Activated CD4-positive, alpha-beta memory T cell treated with anti-CD3 and anti-CD28 coated beads for 36 hours (primary cell): ENCODE results near the gene AIMP1. TPM values are rescaled to one million over a fixed set of nuclear protein-coding genes. Genes with fewer than 3 reads are reported as not detected.

Experiments used
- CTCF ChIA-PET: fragments of 350-600 bp; sonication (Branson Sonifier 250); formaldehyde crosslinking; loops from one replicate; lab custom pipeline; 2021; ENCODE audit warnings: antibody characterized with exemption, inconsistent platforms; lab: Charles Lee
- POLR2A ChIA-PET: fragments of 350-600 bp; sonication (Branson Sonifier 250); formaldehyde crosslinking; loops from one replicate; lab custom pipeline; 2021; ENCODE audit warnings: antibody characterized with exemption; lab: Charles Lee
- DNase-seq: peaks from one replicate; pipeline ENCODE4 v3.0.0-alpha.2; 2020
- H3K27ac Mint-ChIP-seq: one replicate; pipeline ENCODE4 v1.8.0; 2021; ENCODE audit warnings: mixed read lengths
- H3K27me3 Mint-ChIP-seq: one replicate; pipeline ENCODE4 v1.8.0; 2021; ENCODE audit warnings: mixed read lengths
- H3K36me3 Mint-ChIP-seq: one replicate; pipeline ENCODE4 v1.8.0; 2021; ENCODE audit warnings: mixed read lengths
- H3K4me1 Mint-ChIP-seq: one replicate; pipeline ENCODE4 v1.8.0; 2021; ENCODE audit warnings: low read depth, mixed read lengths
- H3K4me3 Mint-ChIP-seq: one replicate; pipeline ENCODE4 v1.8.0; 2021; ENCODE audit warnings: mild to moderate bottlenecking, mixed read lengths
- H3K9me3 Mint-ChIP-seq: one replicate; pipeline ENCODE4 v1.8.0; 2021; ENCODE audit warnings: mixed read lengths
- intact Hi-C: fragments of 100-400 bp; cut with micrococcal nuclease; formaldehyde crosslinking; loops from one replicate; pipeline ENCODE4 v1.15.1; 2023
- total RNA-seq, 2 experiments: library from RNA; stranded (reverse); gene quantifications; one replicate each; pipeline ENCODE4 v1.2.3, GENCODE V29; 2021

The AIMP1 gene
- total RNA-seq, 2 experiments from 2014 or later = 59.2 to 60.1 TPM

DNA sequence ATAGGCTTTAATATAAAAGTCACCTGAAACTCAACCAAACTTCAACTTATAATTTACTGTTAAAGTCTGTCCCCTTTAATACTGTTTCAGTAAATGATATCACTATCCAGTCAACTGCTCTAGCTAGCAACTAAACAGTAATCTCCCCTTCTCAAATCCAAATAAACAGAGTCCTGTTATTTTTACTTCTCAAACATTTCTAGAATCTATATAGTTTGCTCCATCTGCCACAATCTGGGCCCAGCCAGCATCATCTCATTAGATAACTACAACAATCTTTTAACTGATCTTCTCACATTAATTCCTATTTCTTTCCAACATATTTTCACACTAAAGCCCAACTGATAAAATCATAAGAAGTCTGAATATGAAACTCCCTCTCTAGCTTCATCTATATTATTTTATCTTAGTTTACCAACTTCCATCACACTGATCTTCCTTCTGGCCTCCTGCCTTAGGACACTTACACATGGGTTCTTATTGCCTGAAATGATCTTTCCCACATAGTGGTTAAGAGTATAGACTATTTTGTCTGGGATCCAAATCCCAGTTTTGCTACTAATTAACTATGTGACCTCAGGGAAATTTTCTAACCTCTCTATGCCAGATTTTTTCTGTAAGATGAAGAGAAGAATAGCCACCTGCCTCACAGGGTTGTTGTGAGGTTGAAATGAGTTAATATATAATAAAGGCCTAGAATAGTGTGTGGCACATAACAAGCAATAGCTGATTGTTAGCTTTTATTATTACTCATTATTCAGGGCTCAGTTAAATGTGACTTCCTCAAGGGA is 18.9 kb upstream of the AIMP1 start:
- Mint-ChIP-seq H3K27ac (no peak overlapping the region), H3K9me3 (no peaks in the 10 kb centered on the region), H3K27me3 (no peaks in the 10 kb centered on the region), H3K36me3 (peaks cover 24% of the 10 kb centered on the region), H3K4me3 (no peak overlapping the region), H3K4me1 (peaks cover 2% of the 10 kb centered on the region)
- DNase-seq = no peak
- CTCF ChIA-PET = no interaction called here
- POLR2A ChIA-PET = no interaction called here
- intact Hi-C loops = no loop called here

DNA sequence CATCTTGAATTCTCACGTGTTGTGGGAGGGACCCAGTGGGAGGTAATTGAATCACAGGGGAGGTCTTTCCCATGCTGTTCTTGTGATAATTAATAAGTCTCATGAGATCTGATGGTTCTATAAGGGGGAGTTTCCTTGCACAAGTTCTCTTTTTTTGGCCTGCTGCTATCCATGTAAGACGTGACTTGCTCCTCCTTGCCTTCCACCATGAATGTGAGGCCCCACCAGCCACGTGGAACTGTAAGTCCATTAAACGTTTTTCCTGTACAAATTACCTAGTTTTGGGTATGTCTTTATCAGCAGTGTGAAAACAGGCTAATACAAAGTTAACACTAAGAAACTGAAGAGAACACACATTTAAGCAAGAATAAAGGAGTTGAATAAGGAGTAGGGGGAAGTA is 16.4 kb upstream of the AIMP1 start:
- H3K27me3 Mint-ChIP-seq = no peaks in the 10 kb centered on the region
- ChIA-PET CTCF (no interaction called here), POLR2A (no interaction called here)
- H3K36me3 Mint-ChIP-seq = peaks cover 19% of the 10 kb centered on the region
- H3K27ac Mint-ChIP-seq = no peak overlapping the region
- peaks cover 4% of the 10 kb centered on the region for H3K4me1 Mint-ChIP-seq
- no peaks in the 10 kb centered on the region for H3K9me3 Mint-ChIP-seq
- no peak for DNase-seq
- no peak overlapping the region for H3K4me3 Mint-ChIP-seq
- intact Hi-C loops = no loop called here

DNA sequence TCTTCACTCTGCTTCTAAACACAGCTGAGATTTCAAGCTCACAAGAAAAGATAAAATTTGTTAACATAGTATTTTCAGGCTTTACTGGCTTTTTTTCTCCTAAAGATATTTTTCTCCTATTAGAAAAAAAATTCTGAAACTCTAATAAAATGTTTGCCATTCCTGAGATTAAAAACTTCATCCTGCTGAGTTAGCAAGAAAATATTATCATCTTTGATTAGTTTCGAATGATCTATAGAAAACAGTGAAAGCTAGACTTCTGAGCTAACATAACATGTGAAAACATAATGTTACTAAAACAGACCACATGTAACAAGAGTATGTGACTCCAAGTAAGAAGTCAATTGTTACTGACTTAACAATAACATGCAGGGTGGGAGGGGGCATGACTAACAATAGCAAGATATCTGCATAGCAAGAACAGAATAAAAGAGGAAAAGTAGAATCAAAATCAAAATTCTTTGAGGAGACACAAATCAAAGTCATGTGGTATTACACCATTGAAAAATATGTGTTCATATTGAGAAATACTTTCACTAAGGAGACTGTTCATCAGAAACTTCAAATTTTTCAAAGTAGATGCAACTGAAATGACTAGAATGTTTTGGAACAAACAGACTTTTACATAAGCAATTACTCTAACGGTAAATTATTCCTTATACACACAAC is 14.8 kb upstream of the AIMP1 start:
- no peaks in the 10 kb centered on the region for H3K27me3 Mint-ChIP-seq
- no peak overlapping the region for H3K27ac Mint-ChIP-seq
- H3K36me3 Mint-ChIP-seq = peaks cover 18% of the 10 kb centered on the region
- intact Hi-C loops = no loop called here
- H3K9me3 Mint-ChIP-seq = no peaks in the 10 kb centered on the region
- DNase-seq = no peak
- ChIA-PET CTCF (interaction anchor here (1.0 kb wide), 1 partner anchor 10 kb away, joined by 3 read pairs; no protein-coding TSS in a partner anchor), POLR2A (interaction anchor here (1.0 kb wide), 1 partner anchor 14 kb away, joined by 4 read pairs; the partner anchor contains the start of gene TBCK)
- peaks cover 4% of the 10 kb centered on the region for H3K4me1 Mint-ChIP-seq
- H3K4me3 Mint-ChIP-seq = no peak overlapping the region

DNA sequence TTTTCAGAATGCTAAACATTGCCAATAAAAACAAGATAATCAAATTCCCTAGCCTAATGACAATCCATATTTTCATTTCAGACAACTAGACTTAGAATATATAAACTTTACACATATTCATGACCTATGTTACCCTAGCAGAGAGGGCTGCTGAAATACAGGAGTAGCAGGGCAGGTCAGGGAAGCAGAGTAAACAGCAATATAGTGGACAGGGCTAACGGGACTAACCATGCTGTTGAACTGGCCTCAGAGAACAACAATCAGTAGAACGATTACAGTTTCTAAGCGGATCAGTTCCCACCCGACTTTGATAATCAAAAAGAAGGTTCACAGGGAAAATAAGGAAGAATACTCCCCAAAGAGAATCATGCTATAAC is 14.3 kb upstream of the AIMP1 start:
- ChIA-PET CTCF (no interaction called here), POLR2A (no interaction called here)
- Mint-ChIP-seq H3K27ac (no peak overlapping the region), H3K27me3 (no peaks in the 10 kb centered on the region), H3K9me3 (no peaks in the 10 kb centered on the region), H3K4me3 (no peak overlapping the region), H3K36me3 (peaks cover 20% of the 10 kb centered on the region), H3K4me1 (peaks cover 4% of the 10 kb centered on the region)
- no peak for DNase-seq
- intact Hi-C loops = no loop called here

DNA sequence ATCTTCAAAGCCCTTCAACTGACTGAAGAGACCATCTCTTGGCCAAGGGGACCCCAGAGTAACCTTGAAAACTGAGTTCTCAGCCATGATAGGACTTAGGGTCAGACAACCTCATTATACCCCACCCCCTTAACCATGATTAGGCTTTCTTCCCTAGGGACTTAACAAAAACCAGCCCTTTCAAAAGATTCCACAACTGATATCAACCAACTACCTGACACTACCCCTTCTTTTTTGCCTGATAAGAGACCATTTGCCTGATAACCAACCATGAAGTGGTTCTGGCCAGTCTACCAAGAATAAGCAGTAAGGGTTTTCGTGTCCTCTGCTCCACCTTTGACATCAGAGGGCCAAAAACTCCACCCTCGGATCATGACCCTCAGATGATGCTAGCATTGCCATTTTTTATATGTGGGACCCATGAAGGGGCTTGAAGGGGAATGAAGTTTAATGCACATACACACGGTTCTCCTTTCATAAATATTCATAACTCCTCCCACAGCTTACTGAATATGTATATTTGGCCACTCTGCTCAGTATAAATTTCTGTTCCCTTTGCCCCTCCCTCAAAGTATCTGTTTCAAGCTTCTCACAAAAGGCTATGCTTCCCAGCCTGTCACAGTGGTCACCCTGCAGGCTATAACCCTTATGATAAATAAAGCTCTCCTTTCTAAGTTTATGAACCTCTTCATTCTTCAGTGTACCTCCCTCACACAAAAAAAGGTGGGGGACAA is 12.6 kb upstream of the AIMP1 start:
- ChIA-PET POLR2A (no interaction called here), CTCF (interaction anchor here (1.1 to 1.6 kb wide), 2 partner anchors 16 to 38 kb away, joined by 3 read pairs; no protein-coding TSS in a partner anchor)
- Mint-ChIP-seq H3K9me3 (no peaks in the 10 kb centered on the region), H3K27me3 (no peaks in the 10 kb centered on the region), H3K4me3 (no peak overlapping the region), H3K36me3 (peaks cover 22% of the 10 kb centered on the region), H3K27ac (no peak overlapping the region), H3K4me1 (peaks cover 4% of the 10 kb centered on the region)
- intact Hi-C loops = no loop called here
- no peak for DNase-seq

DNA sequence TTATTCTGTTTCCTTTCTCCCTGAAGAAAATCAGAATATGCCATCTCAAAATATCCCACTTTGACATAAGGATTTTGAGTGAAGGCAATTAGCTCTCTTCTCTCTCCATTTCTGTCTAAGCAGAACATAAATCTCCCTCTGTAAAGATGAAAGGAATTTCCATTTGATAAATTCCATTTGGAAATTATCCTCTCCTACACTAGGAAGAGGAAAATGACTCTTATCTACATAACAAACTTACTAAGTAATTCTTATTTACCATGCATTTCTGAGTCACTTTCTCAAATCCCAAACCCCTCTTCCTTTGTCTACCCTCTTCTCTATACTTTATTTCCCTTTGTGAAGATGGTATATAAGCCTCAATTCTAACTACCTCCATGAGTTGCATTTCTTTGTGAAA is 11.7 kb upstream of the AIMP1 start:
- no peak overlapping the region for H3K27ac Mint-ChIP-seq
- CTCF ChIA-PET = interaction anchor here (1.6 kb wide), 1 partner anchor 15 kb away, joined by 3 read pairs; no protein-coding TSS in a partner anchor
- DNase-seq = no peak
- peaks cover 22% of the 10 kb centered on the region for H3K36me3 Mint-ChIP-seq
- no peaks in the 10 kb centered on the region for H3K27me3 Mint-ChIP-seq
- H3K4me3 Mint-ChIP-seq = no peak overlapping the region
- H3K4me1 Mint-ChIP-seq = peaks cover 4% of the 10 kb centered on the region
- no peaks in the 10 kb centered on the region for H3K9me3 Mint-ChIP-seq
- intact Hi-C loops = no loop called here
- POLR2A ChIA-PET = no interaction called here

DNA sequence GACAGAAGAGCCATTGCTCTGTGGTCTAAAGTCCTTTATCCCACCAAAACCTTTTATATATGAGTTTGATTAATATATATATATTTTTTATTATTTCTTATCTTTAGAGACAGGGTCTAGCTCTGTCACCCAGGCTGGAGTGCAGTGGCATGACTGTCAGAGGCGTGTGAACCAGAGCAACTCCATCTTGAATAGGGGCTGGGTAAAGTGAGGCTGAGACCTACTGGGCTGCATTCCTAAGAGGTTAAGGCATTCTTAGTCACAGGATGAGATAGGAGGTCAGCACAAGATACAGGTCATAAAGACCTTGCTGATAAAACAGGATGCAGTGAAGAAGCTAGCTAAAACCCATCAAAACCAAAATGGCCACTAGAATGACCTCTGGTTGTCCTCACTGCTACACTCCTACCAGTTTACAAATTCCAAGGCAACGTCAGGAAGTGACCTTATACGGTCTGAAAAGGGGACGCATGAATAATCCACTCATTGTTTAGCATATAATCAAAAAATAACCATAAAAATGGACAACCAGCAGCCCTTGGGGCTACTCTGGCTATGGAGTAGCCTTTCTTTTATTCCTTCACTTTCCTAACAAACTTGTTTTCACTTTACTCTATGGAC is 10.8 kb upstream of the AIMP1 start:
- ChIA-PET CTCF (interaction anchor here (1.5 kb wide), 1 partner anchor 10 kb away, joined by 4 read pairs; the partner anchor contains the start of genes AIMP1 and TBCK), POLR2A (no interaction called here)
- H3K27me3 Mint-ChIP-seq = no peaks in the 10 kb centered on the region
- H3K4me1 Mint-ChIP-seq = peaks cover 7% of the 10 kb centered on the region
- no peak for DNase-seq
- H3K9me3 Mint-ChIP-seq = no peaks in the 10 kb centered on the region
- H3K27ac Mint-ChIP-seq = no peak overlapping the region
- intact Hi-C loops = no loop called here
- H3K4me3 Mint-ChIP-seq = no peak overlapping the region
- peaks cover 18% of the 10 kb centered on the region for H3K36me3 Mint-ChIP-seq

DNA sequence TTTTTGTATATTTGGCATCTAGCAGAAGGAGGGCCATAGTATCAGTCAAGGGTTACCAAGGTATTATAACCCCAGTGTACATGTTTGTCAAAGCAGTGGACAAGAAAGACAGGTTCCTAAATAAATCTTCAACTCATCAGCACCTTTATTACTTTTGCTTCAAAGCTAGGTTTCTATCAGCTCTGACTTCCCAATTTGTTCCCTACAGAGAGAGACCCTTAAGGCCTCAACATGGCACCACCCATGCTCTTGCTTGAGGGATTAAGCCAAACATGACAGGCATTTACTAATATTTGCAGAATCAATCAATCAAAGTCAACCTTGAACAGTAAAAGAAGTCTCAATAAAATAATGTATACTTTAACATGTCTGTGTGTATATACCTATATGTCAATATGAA is 9.8 kb upstream of the AIMP1 start:
- Mint-ChIP-seq H3K36me3 (peaks cover 18% of the 10 kb centered on the region), H3K27me3 (no peaks in the 10 kb centered on the region), H3K4me3 (no peak overlapping the region), H3K27ac (no peak overlapping the region), H3K9me3 (no peaks in the 10 kb centered on the region), H3K4me1 (peaks cover 9% of the 10 kb centered on the region)
- POLR2A ChIA-PET = no interaction called here
- CTCF ChIA-PET = interaction anchor here (1.5 kb wide), 1 partner anchor 9 kb away, joined by 4 read pairs; the partner anchor contains the start of genes AIMP1 and TBCK
- intact Hi-C loops = no loop called here
- DNase-seq = no peak

DNA sequence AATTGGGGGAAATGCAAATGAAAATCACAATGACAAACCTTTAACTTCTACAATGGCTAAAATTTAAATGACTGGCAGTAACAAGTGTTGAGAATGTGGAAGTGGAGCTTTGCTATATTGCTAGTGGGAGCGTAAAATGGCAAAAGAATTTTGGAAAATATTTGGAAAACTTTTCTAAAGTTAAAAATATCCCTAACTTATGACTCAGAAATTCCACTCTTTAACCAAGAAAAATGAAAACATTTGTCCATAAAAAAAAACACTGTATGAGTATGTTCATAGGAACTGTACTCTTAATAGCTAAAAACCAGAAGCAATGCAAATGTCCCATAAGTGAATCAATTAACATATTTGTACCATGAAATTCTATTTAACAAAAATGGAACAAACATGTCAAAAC is 4.0 kb upstream of the AIMP1 start:
- H3K27ac Mint-ChIP-seq = peak overlapping the region; percentile 13
- DNase-seq = no peak
- H3K36me3 Mint-ChIP-seq = peaks cover 2% of the 10 kb centered on the region
- no peaks in the 10 kb centered on the region for H3K27me3 Mint-ChIP-seq
- intact Hi-C loops = no loop called here
- no peaks in the 10 kb centered on the region for H3K9me3 Mint-ChIP-seq
- POLR2A ChIA-PET = no interaction called here
- CTCF ChIA-PET = no interaction called here
- H3K4me1 Mint-ChIP-seq = peaks cover 35% of the 10 kb centered on the region
- H3K4me3 Mint-ChIP-seq = no peak overlapping the region

DNA sequence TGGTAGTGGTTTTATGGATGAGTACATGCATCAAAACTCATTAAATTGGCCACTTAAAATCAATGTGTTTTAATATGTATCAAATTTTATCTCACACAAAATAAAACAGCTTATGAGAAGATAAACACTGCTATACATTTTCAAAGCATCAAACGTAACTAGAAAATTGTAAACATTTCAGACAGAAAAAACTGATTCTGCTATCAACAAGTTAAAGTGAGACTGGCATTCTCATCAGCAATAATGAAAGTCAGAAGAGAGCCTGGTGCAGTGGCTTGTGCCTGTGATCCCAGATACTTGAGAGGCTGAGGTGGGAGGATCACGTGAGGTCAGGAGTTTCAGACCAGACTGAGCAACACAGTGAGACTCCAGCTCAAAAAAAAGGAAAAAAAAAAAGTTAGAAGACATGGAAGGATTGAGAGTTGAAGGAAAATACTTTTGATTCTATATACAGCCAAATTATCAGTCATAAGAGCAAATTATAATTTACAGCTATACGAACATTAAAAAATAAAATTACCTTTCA is 3.3 kb upstream of the AIMP1 start:
- no peak overlapping the region for H3K4me3 Mint-ChIP-seq
- intact Hi-C loops = no loop called here
- DNase-seq = no peak
- no peaks in the 10 kb centered on the region for H3K27me3 Mint-ChIP-seq
- peaks cover 2% of the 10 kb centered on the region for H3K36me3 Mint-ChIP-seq
- ChIA-PET CTCF (no interaction called here), POLR2A (interaction anchor here (0.6 kb wide), 1 partner anchor 719 kb away, joined by 5 read pairs; no protein-coding TSS in a partner anchor)
- peaks cover 36% of the 10 kb centered on the region for H3K4me1 Mint-ChIP-seq
- no peak overlapping the region for H3K27ac Mint-ChIP-seq
- H3K9me3 Mint-ChIP-seq = no peaks in the 10 kb centered on the region

DNA sequence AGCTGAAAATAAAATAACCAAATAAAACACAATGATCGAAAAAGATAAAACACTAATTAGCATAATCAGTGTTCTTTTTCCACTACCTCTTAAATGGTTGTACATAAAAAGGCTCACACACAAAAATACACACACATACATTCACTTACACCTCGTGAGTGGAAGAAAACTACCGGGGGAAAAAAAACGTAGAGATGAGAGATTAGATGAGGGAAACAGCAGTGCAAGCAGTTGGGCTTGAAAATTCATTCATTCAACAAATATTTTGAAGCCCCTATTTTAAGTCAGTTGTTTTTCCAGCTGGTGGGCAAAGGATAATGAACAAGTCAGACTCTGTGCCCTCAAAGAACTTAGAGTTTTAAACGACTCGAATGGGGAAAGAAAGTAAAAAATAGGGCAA is 1.4 kb upstream of the AIMP1 start:
- H3K4me3 Mint-ChIP-seq = no peak overlapping the region
- intact Hi-C loops = loop anchor here (2.0 to 5.0 kb wide), 3 partner anchors 606 to 1168 kb away; partner anchors contain the start of genes GSTCD, INTS12, PPA2 and TET2
- H3K27me3 Mint-ChIP-seq = no peaks in the 10 kb centered on the region
- H3K27ac Mint-ChIP-seq = no peak overlapping the region
- no peak for DNase-seq
- ChIA-PET POLR2A (interaction anchor here (1.2 kb wide), 1 partner anchor 14 kb away, joined by 4 read pairs; no protein-coding TSS in a partner anchor), CTCF (no interaction called here)
- peaks cover 48% of the 10 kb centered on the region for H3K4me1 Mint-ChIP-seq
- peaks cover under 1% of the 10 kb centered on the region for H3K36me3 Mint-ChIP-seq
- no peaks in the 10 kb centered on the region for H3K9me3 Mint-ChIP-seq
